Esophagus muscularis mucosa (tissue), 4 donors: Measurements from ENCODE around the gene FAM156B.
"Not testable (repeated sequence)": the region's sequence is repeated elsewhere in the genome, so short reads cannot be mapped to it uniquely, and the experiment has no call there.

Experiments
- EP300 ChIP-seq: sonication (generic); formaldehyde crosslinking; IDR thresholded peaks from one replicate; pipeline ENCODE4 v1.6.1; 2017; ENCODE audit warnings: antibody characterized with exemption
- POLR2A ChIP-seq: fragments of 450-650 bp; IDR thresholded peaks from one replicate; pipeline ENCODE4 v1.6.1; 2017; ENCODE audit warnings: antibody characterized with exemption, moderate library complexity, mild to moderate bottlenecking, low read depth
- POLR2AphosphoS5 ChIP-seq, 2 donors: sonication (generic); formaldehyde crosslinking; IDR thresholded peaks; one replicate each; pipeline ENCODE4 v1.6.1; 2017; ENCODE audit warnings: antibody characterized with exemption in 2 of 2
- TF ChIP-seq, protein P1 (sequence below), 3 experiments: fragments of 200-600 bp in 2 of 3; fragments of 450-650 bp in 1 of 3; sonication (generic) in 2 of 3; IDR thresholded peaks; one replicate each; pipeline ENCODE4 v1.5.1; 2017 to 2019; ENCODE audit warnings: antibody characterized with exemption in 3 of 3, mild to moderate bottlenecking in 2 of 3, moderate library complexity in 1 of 3

DNA sequence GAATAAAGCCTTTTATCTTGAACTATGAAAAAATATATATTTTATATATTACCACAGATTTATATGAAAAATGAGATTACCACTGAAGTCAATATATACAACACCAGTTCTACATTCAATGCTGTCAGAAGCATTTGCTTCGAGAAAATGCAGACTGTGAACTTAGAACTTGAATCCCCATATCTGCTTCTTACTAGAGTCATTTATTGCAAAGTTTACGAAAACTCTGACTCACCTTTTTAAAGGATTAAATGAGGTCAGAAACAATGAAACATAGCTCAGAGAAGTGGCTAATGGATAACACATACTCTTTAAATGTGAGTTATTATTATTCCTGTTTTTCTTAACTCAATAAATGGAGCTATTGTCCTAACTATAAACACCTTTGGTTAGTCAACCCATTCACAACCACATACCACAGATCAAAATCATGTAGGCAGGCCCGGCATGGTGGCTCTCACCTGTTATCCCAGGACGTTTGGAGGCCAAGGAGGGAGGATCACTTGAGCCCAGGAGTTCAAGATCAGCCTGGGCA lies 40.1 kb upstream of the FAM156B start:
- not testable (repeated sequence) for TF ChIP-seq POLR2A; EP300; POLR2AphosphoS5 (IDR thresholded peaks at IDR 0.05)
- TF ChIP-seq, protein P1, sequence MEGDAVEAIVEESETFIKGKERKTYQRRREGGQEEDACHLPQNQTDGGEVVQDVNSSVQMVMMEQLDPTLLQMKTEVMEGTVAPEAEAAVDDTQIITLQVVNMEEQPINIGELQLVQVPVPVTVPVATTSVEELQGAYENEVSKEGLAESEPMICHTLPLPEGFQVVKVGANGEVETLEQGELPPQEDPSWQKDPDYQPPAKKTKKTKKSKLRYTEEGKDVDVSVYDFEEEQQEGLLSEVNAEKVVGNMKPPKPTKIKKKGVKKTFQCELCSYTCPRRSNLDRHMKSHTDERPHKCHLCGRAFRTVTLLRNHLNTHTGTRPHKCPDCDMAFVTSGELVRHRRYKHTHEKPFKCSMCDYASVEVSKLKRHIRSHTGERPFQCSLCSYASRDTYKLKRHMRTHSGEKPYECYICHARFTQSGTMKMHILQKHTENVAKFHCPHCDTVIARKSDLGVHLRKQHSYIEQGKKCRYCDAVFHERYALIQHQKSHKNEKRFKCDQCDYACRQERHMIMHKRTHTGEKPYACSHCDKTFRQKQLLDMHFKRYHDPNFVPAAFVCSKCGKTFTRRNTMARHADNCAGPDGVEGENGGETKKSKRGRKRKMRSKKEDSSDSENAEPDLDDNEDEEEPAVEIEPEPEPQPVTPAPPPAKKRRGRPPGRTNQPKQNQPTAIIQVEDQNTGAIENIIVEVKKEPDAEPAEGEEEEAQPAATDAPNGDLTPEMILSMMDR (IDR thresholded peaks at IDR 0.05) = not testable (repeated sequence)
